A673 (cell line): ENCODE data around the gene CCR8. TPM values are rescaled to one million over a fixed set of nuclear protein-coding genes. Genes with fewer than 3 reads are reported as not detected.

Experiments
- Bru-seq: library from RNA; stranded (reverse); fragments of 400-500 nt; gene quantifications from one replicate; lab custom pipeline; 2021; lab: Mats Ljungman, UMichigan
- BruChase-seq, 2 experiments: library from RNA; stranded (reverse); fragments of 400-500 nt; gene quantifications; one replicate each; lab custom pipeline; 2021; lab: Mats Ljungman, UMichigan
- BruUV-seq: library from RNA; stranded (reverse); fragments of 400-500 nt; replicated peaks from 2 replicates; lab custom pipeline; 2021; lab: Mats Ljungman, UMichigan
- CTCF ChIA-PET: fragments of 300-600 bp; sonication (Branson Sonifier 250); formaldehyde crosslinking; loops from one replicate; lab custom pipeline; 2022; ENCODE audit warnings: antibody characterized with exemption; lab: Charles Lee
- POLR2A ChIA-PET: fragments of 300-600 bp; sonication (Branson Sonifier 250); formaldehyde crosslinking; loops from one replicate; lab custom pipeline; 2022; ENCODE audit warnings: antibody characterized with exemption; ENCODE audit not compliant: low non-redundant PET; lab: Charles Lee
- DNase-seq: peaks from one replicate; pipeline ENCODE4 v3.0.0-alpha.2; 2015; ENCODE audit warnings: low spot score
- H3K27ac ChIP-seq: fragments of 200-600 bp; sonication (generic); 2 replicates; pipeline ENCODE4 v1.5.1; 2016; ENCODE audit warnings: mixed run types, low read depth, mild to moderate bottlenecking, mixed read lengths, antibody characterized with exemption, low read length; ENCODE audit not compliant: poor library complexity, severe bottlenecking
- H3K27me3 ChIP-seq: fragments of 200-600 bp; sonication (generic); replicated peaks from 2 replicates; pipeline ENCODE4 v1.6.1; 2017; ENCODE audit warnings: mixed run types, low read depth, mild to moderate bottlenecking, mixed read lengths, antibody characterized with exemption, low read length; ENCODE audit not compliant: insufficient read depth, poor library complexity
- H3K36me3 ChIP-seq: fragments of 200-600 bp; sonication (generic); 2 replicates; pipeline ENCODE4 v1.6.1; 2016; ENCODE audit warnings: mixed run types, mild to moderate bottlenecking, mixed read lengths, antibody characterized with exemption, low read length; ENCODE audit not compliant: insufficient read depth, poor library complexity, severe bottlenecking
- H3K4me1 ChIP-seq: fragments of 200-600 bp; sonication (generic); 2 replicates; pipeline ENCODE4 v1.6.1; 2017; ENCODE audit warnings: mixed run types, mild to moderate bottlenecking, mixed read lengths, antibody characterized with exemption, low read length; ENCODE audit not compliant: insufficient read depth, poor library complexity, severe bottlenecking
- H3K4me3 ChIP-seq: fragments of 200-600 bp; sonication (generic); 2 replicates; pipeline ENCODE4 v1.5.1; 2016; ENCODE audit warnings: low read depth, mixed run types, mild to moderate bottlenecking, mixed read lengths, low read length; ENCODE audit not compliant: poor library complexity, severe bottlenecking
- H3K9me3 ChIP-seq: fragments of 200-600 bp; sonication (generic); 2 replicates; pipeline ENCODE4 v1.6.1; 2016; ENCODE audit warnings: mixed run types, low read depth, mild to moderate bottlenecking, mixed read lengths, antibody characterized with exemption, low read length; ENCODE audit not compliant: poor library complexity, severe bottlenecking
- CTCF ChIP-seq: fragments of 300-800, 200-600 bp; sonication (generic); conservative IDR thresholded peaks from 2 replicates; pipeline ENCODE4 v1.5.1; 2017; ENCODE audit warnings: low read depth, mild to moderate bottlenecking, antibody characterized with exemption, low read length, moderate library complexity, mixed read lengths
- EZH2 ChIP-seq: fragments of 200-600 bp; sonication (generic); IDR thresholded peaks from 2 replicates; pipeline ENCODE4 v1.6.1; 2017; ENCODE audit warnings: borderline replicate concordance, low read depth, mild to moderate bottlenecking, mixed read lengths, antibody characterized with exemption, low read length; ENCODE audit not compliant: poor library complexity, severe bottlenecking
- intact Hi-C: fragments of 100-400 bp; cut with micrococcal nuclease; formaldehyde crosslinking; loops from one replicate; pipeline ENCODE4 v1.10.0; 2022; ENCODE audit not compliant: unreplicated experiment
- long read RNA-seq: library from polyadenylated mRNA; stranded (forward); transcript quantifications from one replicate; pipeline ENCODE4 v2.0.0, GENCODE V29; 2022
- total RNA-seq: library from RNA; stranded (reverse); gene quantifications from 2 replicates; pipeline ENCODE4 v1.2.3, GENCODE V29; 2021

The CCR8 gene
- total RNA-seq (not detected in 2 replicates), Bru-seq, nascent RNA (not detected), BruChase-seq, experiment 1, labeled RNA remaining after a 2-hour chase (not detected), BruChase-seq, experiment 2, labeled RNA remaining after a 6-hour chase (not detected)
- long read RNA-seq = 0 reads

- no peak for DNase-seq
- ChIA-PET CTCF (no interaction called here), POLR2A (no interaction called here)
- no peaks in the 10 kb centered on the region for H3K36me3 ChIP-seq
- no peaks in the 10 kb centered on the region for H3K27me3 ChIP-seq
- no peaks in the 10 kb centered on the region for H3K9me3 ChIP-seq
- H3K4me3 ChIP-seq = no peak within 1 kb of the TSS
- TF ChIP-seq CTCF (no peak), EZH2 (no peak)
- no peak within 1 kb of the TSS for H3K27ac ChIP-seq
- intact Hi-C loops = no loop called here
- BruUV-seq = no TSS peak
- no peaks in the 10 kb centered on the region for H3K4me1 ChIP-seq
Observed at GRCh38 chr3:39329493-39329892, at the start of gene CCR8. Gene CCR8, plus strand, starts transcription at chr3:39329709. Its CDS starts 2,623 bp downstream, at chr3:39332332.

GRCh38 chr3:39279745-39280517 lies 49.6 kb upstream of the CCR8 start, which contains the start of gene CX3CR1:
Gene CX3CR1, minus strand, starts transcription at chr3:39280036. Its CDS starts 13,527 bp downstream, at chr3:39266509.
- no peaks in the 10 kb centered on the region for H3K27me3 ChIP-seq
- no peak within 1 kb of the TSS for H3K4me3 ChIP-seq
- TF ChIP-seq CTCF = no peak
- TF ChIP-seq EZH2 = no peak
- ChIA-PET POLR2A (no interaction called here), CTCF (interaction anchor here (0.9 kb wide), 1 partner anchor 8 kb away, joined by 3 read pairs; no protein-coding TSS in a partner anchor)
- BruUV-seq = no TSS peak
- intact Hi-C loops = no loop called here
- H3K36me3 ChIP-seq = no peaks in the 10 kb centered on the region
- no peaks in the 10 kb centered on the region for H3K4me1 ChIP-seq
- no peak for DNase-seq
- no peak within 1 kb of the TSS for H3K27ac ChIP-seq
- no peaks in the 10 kb centered on the region for H3K9me3 ChIP-seq

- no peak for DNase-seq
- BruUV-seq = no TSS peak
- H3K27ac ChIP-seq = no peak overlapping the region
- no peaks in the 10 kb centered on the region for H3K4me1 ChIP-seq
- H3K4me3 ChIP-seq = no peak overlapping the region
- ChIA-PET POLR2A (no interaction called here), CTCF (no interaction called here)
- H3K36me3 ChIP-seq = no peaks in the 10 kb centered on the region
- no peaks in the 10 kb centered on the region for H3K27me3 ChIP-seq
- no peak for TF ChIP-seq EZH2
- TF ChIP-seq CTCF = no peak
- no peaks in the 10 kb centered on the region for H3K9me3 ChIP-seq
- intact Hi-C loops = no loop called here
Observed at GRCh38 chr3:39280571-39280970, 48.9 kb upstream of the CCR8 start.
